A549 (cell line): ENCODE results near the gene TMEM59L.

ENCODE experiments used
- CTCF ChIP-seq: fragments of >200 bp; sonication (Bioruptor Twin); formaldehyde crosslinking; IDR thresholded peaks from 3 replicates; pipeline ENCODE4 v1.5.1; 2016
- HOXA7 ChIP-seq: fragments of 250-450 bp; sonication (Bioruptor Pico); IDR thresholded peaks from 2 replicates; pipeline ENCODE4 v1.5.0; 2020; ENCODE audit warnings: mild to moderate bottlenecking, moderate library complexity
- JUNB ChIP-seq: fragments of >200 bp; sonication (Bioruptor Twin); formaldehyde crosslinking; IDR thresholded peaks from 2 replicates; pipeline ENCODE4 v1.6.1; 2016
- MAFK ChIP-seq: fragments of 450-650 bp; IDR thresholded peaks from 2 replicates; pipeline ENCODE4 v1.6.1; 2014; ENCODE audit not compliant: partially characterized antibody
- PHF8 ChIP-seq: fragments of 200-600 bp; sonication (generic); IDR thresholded peaks from 2 replicates; pipeline ENCODE4 v1.6.1; 2016; ENCODE audit warnings: low read depth, mild to moderate bottlenecking, antibody characterized with exemption, moderate library complexity, borderline replicate concordance
- POLR2A ChIP-seq: IDR thresholded peaks from 2 replicates; pipeline ENCODE4 v1.6.1; 2012; ENCODE audit warnings: mild to moderate bottlenecking, low read length
- RAD21 ChIP-seq, 2 experiments: fragments of >200 bp in 1 of 2; sonication (Bioruptor Twin) in 1 of 2; formaldehyde crosslinking in 1 of 2; IDR thresholded peaks in 1 of 2; conservative IDR thresholded peaks in 1 of 2; 2 replicates in 1 of 2; 3 replicates in 1 of 2; pipeline ENCODE4 v1.6.1; 2012 to 2018; ENCODE audit warnings: inconsistent platforms in 1 of 2
- REST ChIP-seq: fragments of 200-600 bp; sonication (generic); IDR thresholded peaks from 2 replicates; pipeline ENCODE4 v1.6.1; 2016; ENCODE audit warnings: antibody characterized with exemption, mild to moderate bottlenecking, moderate library complexity
- RNF2 ChIP-seq: fragments of 200-600 bp; sonication (generic); IDR thresholded peaks from 2 replicates; pipeline ENCODE4 v1.6.1; 2016; ENCODE audit warnings: low read depth, mild to moderate bottlenecking, antibody characterized with exemption, moderate library complexity, borderline replicate concordance
- SMC3 ChIP-seq: fragments of >200 bp; sonication (Bioruptor Twin); formaldehyde crosslinking; IDR thresholded peaks from 3 replicates; pipeline ENCODE4 v1.6.1; 2018; ENCODE audit warnings: inconsistent platforms
- SREBF2 ChIP-seq: fragments of 450-650 bp; IDR thresholded peaks from 2 replicates; pipeline ENCODE4 v1.6.1; 2014; ENCODE audit warnings: mild to moderate bottlenecking, moderate library complexity
- TP53 ChIP-seq: fragments of 250-450 bp; sonication (Bioruptor Pico); IDR thresholded peaks from 2 replicates; pipeline ENCODE4 v1.5.0; 2021; ENCODE audit warnings: mild to moderate bottlenecking, moderate library complexity
- ZFP36 ChIP-seq: fragments of 450-650 bp; IDR thresholded peaks from 2 replicates; pipeline ENCODE4 v1.6.1; 2014; ENCODE audit warnings: borderline replicate concordance; ENCODE audit not compliant: partially characterized antibody
- TF ChIP-seq, protein P1 (sequence below): fragments of 450-650 bp; IDR thresholded peaks from 2 replicates; pipeline ENCODE4 v1.6.1; 2014; ENCODE audit warnings: antibody characterized with exemption

DNA sequence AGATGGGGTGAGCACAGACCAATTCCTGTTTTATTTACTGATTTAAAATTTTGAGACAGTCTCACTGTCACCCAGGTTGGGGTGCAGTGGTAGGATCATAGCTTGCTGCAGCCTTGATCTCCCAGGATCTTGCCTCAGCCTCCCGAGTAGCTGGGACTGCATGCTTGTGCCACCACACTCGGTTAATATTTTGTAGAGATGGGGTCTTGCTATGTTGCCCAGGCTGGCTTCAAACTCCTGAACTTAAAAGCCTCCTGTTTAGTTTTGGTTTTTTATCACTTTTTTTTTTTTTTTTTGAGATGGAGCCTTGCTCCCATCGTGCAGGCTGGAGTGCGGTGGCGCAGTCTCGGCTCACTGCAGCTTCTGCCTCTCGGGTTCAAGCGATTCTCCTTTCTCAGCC is 36.3 kb upstream of the TMEM59L start:
- TF ChIP-seq, protein P1, sequence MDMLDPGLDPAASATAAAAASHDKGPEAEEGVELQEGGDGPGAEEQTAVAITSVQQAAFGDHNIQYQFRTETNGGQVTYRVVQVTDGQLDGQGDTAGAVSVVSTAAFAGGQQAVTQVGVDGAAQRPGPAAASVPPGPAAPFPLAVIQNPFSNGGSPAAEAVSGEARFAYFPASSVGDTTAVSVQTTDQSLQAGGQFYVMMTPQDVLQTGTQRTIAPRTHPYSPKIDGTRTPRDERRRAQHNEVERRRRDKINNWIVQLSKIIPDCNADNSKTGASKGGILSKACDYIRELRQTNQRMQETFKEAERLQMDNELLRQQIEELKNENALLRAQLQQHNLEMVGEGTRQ: no peak
- TF ChIP-seq CTCF: no peak
- no peak for TF ChIP-seq PHF8
- TF ChIP-seq SMC3: no peak
- no peak for TF ChIP-seq TP53 (CRISPR knock-in tag)
- TF ChIP-seq POLR2A: no peak
- TF ChIP-seq RAD21 (conservative IDR thresholded peaks at IDR 0.05 in 1 of 2, IDR thresholded peaks at IDR 0.05 in 1 of 2): no peak
- TF ChIP-seq REST: no peak
- TF ChIP-seq RNF2: no peak
- TF ChIP-seq SREBF2: no peak
- no peak for TF ChIP-seq JUNB
- TF ChIP-seq MAFK: no peak
- no peak for TF ChIP-seq ZFP36
- no peak for TF ChIP-seq HOXA7 (CRISPR knock-in tag)
